Right lobe of liver (tissue), 4 donors: ENCODE measurements around the gene MROH2A.

Source experiments
- POLR2A ChIP-seq: fragments of 450-650 bp; IDR thresholded peaks from one replicate; pipeline ENCODE4 v1.6.1; 2017; ENCODE audit warnings: antibody characterized with exemption, mild to moderate bottlenecking
- TF ChIP-seq, protein P1 (sequence below), 4 donors: fragments of 200-600 bp in 3 of 4; fragments of 450-650 bp in 1 of 4; IDR thresholded peaks; one replicate each; pipeline versions ENCODE4 v1.5.1 to v1.8.0; 2016 to 2022; ENCODE audit warnings: antibody characterized with exemption in 4 of 4, mild to moderate bottlenecking in 2 of 4
- donor health status: DM: no; HTN: no; CAD: no.
- donor health status: DM: no; HTN: no; CAD: no.
- donor health status: DM: no; HTN: yes; CAD: no.

- TF ChIP-seq, protein P1, sequence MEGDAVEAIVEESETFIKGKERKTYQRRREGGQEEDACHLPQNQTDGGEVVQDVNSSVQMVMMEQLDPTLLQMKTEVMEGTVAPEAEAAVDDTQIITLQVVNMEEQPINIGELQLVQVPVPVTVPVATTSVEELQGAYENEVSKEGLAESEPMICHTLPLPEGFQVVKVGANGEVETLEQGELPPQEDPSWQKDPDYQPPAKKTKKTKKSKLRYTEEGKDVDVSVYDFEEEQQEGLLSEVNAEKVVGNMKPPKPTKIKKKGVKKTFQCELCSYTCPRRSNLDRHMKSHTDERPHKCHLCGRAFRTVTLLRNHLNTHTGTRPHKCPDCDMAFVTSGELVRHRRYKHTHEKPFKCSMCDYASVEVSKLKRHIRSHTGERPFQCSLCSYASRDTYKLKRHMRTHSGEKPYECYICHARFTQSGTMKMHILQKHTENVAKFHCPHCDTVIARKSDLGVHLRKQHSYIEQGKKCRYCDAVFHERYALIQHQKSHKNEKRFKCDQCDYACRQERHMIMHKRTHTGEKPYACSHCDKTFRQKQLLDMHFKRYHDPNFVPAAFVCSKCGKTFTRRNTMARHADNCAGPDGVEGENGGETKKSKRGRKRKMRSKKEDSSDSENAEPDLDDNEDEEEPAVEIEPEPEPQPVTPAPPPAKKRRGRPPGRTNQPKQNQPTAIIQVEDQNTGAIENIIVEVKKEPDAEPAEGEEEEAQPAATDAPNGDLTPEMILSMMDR (IDR thresholded peaks at IDR 0.05) = no peak
- no peak for TF ChIP-seq POLR2A
Observed at GRCh38 chr2:233865838-233866237, 87.7 kb downstream of the MROH2A start.
